22Rv1 (cell line): ENCODE results near the gene FUOM.

Source experiments
- H3K27ac ChIP-seq: fragments of 450-650 bp; 2 replicates; pipeline ENCODE4 v1.5.1; 2017
- CTCF ChIP-seq: fragments of 450-650 bp; IDR thresholded peaks from 2 replicates; pipeline ENCODE4 v1.5.1; 2017; ENCODE audit warnings: mild to moderate bottlenecking
- ZFX ChIP-seq: fragments of 450-650 bp; IDR thresholded peaks from 2 replicates; pipeline ENCODE4 v1.6.1; 2017; ENCODE audit warnings: antibody characterized with exemption, borderline replicate concordance

The FUOM gene

GRCh38 chr10:133351408-133352318 lies 6.2 kb downstream of the FUOM start:
- no peak for TF ChIP-seq ZFX
- TF ChIP-seq CTCF = peak; percentile 10; the same call in 1 of the 2 replicates
- H3K27ac ChIP-seq = no peak overlapping the region

GRCh38 chr10:133350950-133351329 lies 6.9 kb downstream of the FUOM start:
- TF ChIP-seq CTCF (no peak), ZFX (no peak)
- no peak overlapping the region for H3K27ac ChIP-seq

- TF ChIP-seq CTCF (no peak), ZFX (no peak)
- H3K27ac ChIP-seq = no peak overlapping the region
Measured at GRCh38 chr10:133350283-133350949, 7.4 kb downstream of the FUOM start.

- H3K27ac ChIP-seq = no peak overlapping the region
- TF ChIP-seq ZFX = no peak
Measured at GRCh38 chr10:133349577-133350011, 8.2 kb downstream of the FUOM start.

- no peak for TF ChIP-seq ZFX
- TF ChIP-seq CTCF = no peak
- no peak overlapping the region for H3K27ac ChIP-seq
Measured at GRCh38 chr10:133349160-133349568, 8.7 kb downstream of the FUOM start.

GRCh38 chr10:133347710-133348517 lies 9.9 kb downstream of the FUOM start:
- no peak overlapping the region for H3K27ac ChIP-seq
- TF ChIP-seq CTCF (no peak), ZFX (no peak)

GRCh38 chr10:133346413-133346812 lies 11.4 kb downstream of the FUOM start:
- TF ChIP-seq CTCF (no peak), ZFX (no peak)
- no peak overlapping the region for H3K27ac ChIP-seq
